ENCODE data around the gene TDP1.
"Not testable (repeated sequence)": the region's sequence is repeated elsewhere in the genome, so short reads cannot be mapped to it uniquely, and the experiment has no call there.

The TDP1 gene

DNA sequence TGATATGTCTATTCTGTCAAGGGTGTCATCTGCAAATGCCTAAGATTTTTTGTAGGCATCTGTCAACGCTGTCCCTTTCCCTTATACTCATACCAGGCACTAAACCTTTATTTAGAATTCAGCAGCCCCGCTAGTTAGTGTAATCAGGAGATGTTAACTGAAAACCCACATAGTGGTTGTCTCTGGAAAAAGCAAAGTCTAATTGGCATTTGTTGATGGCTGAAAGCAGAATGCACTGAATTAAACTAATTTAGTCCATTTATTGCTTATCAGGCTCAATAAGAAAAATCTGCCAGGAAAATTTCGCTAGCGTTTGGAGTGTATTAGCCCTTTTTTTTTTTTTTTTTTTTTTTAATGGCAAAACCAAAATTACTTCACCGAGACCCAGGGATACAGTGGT lies 34.5 kb downstream of the TDP1 start:
- DNase-seq (ENCODE audit: low spot score): no peak

DNA sequence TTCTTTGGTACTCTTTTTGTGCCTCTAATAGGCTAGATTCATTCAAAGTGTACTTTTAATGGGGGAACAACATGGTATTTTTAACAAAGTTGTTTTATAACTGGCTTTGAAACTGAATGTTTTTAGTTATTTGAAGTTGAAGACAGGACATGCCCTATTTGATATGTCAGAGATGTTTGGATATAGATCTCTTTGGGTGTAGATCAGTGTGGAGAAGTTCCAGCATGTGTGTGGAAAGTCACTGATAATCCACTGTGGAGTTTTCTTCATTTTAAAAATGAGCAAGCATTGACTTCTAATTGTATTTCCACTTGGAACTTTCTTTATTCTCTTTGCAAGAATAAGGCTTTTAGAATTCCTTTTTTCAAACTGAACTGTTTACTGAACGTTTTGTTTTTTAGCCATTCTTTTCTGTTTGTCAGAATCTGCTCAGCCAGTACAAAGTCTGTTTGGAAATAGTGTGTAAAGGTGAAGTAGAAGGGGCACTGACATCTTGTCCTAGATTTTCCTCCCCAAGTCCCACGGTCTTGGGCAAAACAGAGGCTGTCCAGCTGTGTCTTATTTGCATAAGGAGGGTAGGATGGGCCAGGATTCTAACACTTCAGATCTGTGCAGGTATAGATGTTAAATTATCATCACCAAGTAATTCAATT lies 35.0 kb downstream of the TDP1 start:
- no peak for DNase-seq (ENCODE audit: low spot score)

DNA sequence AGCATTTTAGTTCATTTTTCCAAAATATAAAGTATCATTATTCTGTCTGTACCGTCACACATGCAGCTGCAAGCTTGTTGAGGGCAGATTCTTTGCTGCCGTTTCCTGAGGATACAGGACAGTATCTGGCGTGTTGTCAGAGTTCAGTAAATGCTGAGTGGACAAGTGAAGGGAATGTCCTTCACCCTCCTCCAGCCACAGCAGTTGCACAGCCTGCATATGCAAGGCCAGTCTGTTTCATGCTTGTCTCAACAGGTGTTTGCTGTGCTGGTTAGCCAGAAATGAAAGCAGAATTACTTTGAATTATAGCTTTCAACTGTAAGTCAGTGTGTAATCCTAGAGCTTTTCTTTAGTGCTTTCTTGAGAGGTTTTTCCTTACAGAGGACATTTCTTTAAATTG lies 36.5 kb downstream of the TDP1 start:
- DNase-seq (ENCODE audit: low spot score): no peak

DNA sequence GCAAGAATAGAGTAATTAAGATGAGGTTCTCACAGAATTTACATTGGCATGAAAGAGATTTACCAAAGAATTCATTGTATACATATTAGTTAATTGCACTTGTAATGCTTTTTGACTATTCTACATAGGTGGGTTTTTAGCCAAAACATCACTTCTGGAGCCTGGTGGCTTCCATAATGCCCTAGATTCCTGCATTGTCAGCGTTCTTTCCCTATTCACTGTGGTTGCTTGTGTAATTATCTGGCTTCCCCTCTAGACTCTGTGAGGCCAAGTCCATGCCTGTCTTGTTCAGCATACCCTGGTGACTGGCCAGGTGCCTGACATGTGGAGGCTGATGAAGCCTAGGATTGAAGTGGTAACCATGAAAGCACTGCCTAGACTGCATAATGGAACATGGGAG lies 41.2 kb downstream of the TDP1 start:
- DNase-seq (ENCODE audit: low spot score): no peak

DNA sequence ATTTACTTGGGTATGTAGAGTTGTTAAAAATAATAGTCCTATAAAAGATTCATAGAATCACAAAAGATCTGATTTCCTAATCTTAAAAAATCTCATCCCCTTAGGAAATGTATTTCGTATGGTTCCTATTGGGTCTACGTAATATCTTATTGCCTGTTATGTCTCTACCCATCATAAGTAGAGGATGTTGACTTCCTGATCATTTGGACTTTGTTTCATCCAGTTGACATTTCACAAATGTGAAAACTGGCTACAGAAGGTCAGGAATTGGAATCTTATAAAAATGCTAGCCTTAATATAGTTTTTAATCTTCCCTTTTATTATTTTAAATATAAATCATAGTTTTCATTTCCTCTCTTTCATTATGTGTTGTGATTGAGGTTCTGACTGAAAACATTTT lies 45.2 kb downstream of the TDP1 start:
- DNase-seq (ENCODE audit: low spot score): no peak

DNA sequence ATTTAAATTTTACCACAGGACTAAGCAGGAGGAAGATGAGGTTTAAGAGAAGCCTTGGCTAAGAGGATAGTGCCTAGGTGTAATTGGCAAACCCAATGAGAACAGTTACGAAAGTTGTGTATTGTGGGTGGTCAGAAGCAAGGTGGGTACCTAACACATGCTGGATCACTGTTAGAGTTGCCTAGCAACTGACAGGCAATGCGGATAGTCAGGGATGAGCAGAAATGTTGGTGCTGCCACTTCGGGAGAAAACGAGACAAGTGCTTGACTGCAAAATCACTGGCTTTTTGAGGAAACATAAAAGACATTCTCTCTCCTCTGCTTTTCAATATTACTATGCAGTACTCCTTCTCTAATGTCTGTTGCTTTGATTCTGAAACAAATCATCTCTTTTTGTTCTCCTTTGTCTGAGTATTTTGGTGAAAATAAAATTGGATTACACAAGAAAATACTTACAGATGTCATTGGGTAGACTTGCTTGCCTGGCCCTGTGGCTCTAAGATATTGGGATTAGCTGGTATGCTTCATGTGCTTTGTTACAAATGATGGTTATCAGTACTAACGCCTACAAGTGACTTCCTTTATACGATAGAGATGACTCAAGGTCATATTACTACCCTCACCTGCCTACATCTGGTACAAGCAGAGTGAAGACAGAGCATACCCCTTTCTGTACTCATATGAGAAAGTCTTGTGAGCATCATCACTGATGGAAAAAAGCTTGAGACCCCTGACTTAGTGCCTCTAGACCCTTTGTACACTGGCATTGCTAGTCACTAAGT lies 48.0 kb downstream of the TDP1 start:
- no peak for DNase-seq (ENCODE audit: low spot score)

DNA sequence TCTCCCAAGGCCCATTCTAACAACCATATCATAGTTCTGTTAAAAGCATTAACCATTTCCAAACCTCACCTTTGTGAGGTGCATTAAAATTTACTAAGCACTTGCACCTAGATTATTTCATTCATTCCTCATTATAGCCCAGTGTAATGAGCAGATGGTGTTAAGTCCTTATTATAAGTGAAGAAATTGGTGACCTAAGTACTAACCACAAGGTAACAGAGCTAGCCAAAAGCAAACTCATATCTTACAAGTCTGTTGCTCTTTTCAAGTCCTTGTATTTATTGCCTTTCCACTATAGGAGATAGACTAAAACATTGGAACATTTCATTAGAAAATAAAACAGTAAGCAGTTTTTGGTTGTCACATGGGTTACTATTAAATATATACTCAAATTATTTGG lies 49.7 kb downstream of the TDP1 start:
- DNase-seq (ENCODE audit: low spot score): no peak

DNA sequence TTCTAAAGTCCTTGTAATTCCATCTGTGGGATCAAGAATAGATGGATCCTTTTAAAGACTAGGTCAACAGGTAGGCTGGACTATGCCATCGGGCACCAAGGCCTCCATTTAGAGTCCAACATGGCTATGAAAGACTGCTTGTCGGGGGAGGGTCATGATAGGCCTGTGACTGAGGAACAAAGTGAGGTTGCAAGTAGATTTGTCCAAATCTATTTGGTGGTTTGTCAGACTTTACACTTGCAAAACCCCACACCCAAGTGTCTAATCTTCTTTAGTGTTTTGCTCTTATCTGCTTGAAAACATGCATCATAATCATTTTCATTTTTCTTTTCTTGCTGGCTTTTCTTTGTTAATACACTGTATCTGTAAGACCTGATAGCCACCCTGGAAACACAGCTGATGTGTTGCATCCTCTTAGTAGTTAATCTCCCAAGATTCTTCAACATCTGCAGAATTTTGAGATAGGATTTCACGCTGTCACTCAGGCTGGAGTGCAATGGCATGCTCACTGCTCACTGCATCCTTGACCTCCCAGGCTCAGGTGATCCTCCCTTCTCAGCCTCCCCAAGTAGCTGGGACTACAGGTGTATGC lies 50.3 kb downstream of the TDP1 start:
- DNase-seq (ENCODE audit: low spot score): no peak

DNA sequence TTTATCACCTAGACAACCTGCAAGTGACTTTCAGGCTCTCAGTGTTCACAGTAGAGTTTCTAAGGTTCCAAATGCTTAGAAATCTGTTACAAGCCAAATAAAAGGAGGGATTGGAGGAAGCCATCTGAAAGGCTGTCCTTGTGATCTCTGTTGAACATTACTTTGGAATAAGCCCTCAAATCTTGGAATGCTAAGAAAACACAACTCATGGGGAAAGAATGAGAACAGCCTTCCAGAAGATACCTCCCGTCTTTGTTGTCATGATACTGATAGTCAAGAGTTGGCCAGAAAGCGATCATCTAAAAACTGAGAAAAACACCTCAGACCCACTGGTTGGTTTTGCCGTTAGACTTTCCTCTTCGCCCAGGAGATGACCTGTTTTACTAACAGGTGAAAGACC lies 61.6 kb downstream of the TDP1 start:
- DNase-seq (ENCODE audit: low spot score): no peak

DNA sequence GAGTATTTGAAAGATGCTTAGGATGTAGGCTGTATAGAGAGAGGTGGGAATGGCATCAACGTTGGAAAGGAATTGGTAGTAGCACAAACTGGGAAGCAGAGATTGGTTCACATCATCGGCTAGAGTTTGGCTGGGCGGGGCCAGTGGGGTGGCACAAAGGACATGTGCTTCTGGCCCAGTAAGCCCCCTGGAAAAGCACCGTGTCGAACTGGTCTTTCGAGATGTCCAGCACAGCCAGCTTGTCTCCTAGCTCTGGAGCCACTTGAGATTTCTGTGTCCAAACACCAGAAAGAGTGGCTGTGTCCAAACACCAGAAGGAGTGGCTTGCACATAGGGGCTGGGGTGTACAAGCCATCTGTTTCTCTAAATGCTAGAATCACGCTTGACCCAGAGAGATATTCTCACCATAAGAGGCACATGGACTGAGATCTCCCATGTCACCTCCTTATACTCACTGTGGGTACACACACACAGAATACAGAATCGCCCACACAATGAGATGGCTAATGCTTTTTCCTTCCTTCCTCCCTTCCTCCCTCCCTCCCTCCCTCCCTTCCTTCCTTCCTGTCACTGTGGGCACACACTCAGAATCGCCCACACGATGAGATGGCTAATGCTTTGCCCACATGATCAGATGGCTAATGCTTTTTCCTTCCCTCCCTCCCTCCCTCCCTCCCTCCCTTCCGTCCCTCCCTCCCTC lies 64.2 kb downstream of the TDP1 start:
- no peak for DNase-seq (ENCODE audit: low spot score)

DNA sequence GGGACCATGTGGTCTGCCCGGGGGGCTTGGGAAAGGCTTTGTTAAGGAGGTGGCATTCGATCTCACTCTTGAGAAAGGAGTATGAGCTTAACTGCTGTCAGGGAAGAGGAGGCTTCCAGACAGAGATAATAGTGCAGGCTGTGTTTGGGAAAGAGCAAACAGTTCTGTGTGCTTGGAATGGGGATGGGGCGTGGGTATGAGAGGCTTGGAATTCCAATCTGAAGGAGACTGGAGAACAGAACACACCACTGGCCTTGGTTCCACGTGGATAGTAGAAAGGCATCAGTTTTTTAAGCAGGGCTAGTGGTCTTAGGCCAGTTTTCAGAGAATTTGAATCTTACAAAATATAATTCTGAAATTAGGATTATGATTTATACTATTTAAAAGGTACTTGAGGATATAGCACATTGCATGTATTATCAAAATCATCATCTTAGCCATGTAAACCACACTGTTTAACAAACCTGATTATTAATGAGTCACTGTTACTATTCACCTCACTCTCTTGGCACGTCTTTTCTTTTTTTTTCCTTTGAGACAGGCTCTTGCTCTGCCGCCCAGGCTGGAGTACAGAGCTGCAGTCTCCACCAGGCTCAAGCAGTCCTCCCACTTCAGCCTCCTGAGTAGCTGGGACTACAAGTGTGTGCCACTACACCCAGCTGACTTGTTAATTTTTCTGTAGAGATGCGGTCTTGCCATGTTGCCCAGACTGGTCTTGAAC lies 67.6 kb downstream of the TDP1 start:
- DNase-seq (ENCODE audit: low spot score): no peak

DNA sequence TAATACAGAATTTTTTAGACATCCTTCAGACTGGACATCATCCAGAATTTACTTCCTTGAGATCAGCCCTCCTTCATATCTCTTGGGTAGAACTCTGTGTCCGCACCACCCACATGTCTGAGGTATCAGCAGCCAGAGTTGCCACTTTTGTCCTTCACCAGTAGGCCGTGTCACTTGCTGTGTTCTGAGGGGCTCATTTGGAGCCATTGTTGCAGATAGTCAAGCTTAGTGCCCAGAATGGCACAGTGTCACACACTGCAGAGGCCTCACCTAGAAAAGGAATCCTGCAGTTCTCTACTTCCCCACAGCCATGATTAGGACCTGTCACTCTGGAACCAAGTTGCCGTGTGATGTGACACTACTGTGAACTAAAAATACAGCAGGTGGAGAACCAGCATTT lies 69.2 kb downstream of the TDP1 start:
- no peak for DNase-seq (ENCODE audit: low spot score)

DNA sequence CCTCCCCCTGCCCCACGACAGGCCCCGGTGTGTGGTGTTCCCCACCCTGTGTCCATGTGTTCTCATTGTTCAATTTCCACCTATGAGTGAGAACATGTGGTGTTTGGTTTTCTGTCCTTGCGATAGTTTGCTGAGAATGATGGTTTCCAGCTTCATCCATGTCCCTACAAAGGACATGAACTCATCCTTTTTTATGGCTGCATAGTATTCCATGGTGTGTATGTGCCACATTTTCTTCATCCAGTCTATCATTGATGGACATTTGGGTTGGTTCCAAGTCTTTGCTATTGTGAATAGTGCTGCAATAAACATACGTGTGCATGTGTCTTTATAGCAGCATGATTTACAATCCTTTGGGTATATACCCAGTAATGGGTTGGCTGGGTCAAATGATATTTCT lies 70.9 kb downstream of the TDP1 start:
- DNase-seq (ENCODE audit: low spot score): not testable (repeated sequence)

DNA sequence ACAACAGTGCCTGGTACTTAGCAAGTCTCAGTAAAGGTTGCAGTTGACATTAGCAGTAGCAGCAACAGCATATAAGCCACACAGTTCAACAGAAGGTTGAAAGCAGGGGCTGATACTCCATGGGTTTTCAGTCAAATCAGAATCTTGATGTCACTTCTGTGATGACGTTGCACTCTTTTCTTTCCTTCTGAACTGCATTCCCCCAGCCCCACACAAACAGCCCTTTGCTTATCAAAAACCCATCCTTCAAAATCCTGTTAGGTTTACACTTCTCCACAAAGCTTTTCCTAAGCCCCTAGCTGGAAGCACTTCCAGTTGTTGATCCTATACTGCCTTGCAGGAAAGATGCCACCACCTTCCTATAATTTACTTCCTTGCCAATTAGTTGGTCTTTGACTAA lies 72.1 kb downstream of the TDP1 start:
- no peak for DNase-seq (ENCODE audit: low spot score)

DNA sequence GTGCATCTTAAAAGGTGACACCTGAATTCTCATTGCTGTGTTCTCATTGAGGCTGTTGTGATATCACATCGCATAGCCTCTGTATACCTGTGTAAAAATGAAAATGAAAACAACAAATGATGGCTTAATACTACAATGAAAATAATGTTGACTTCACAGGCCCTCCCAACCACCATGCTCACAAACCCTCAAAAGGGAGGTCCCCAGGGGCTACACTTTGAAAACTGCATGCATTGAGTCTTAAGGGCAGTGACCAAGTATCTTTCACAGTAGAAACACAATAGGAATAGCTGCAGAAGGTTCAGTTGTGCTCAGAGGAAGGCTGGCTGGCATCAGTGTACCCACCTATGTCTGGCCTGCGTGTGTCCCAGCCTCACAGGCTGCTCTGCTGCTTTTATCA lies 78.4 kb downstream of the TDP1 start:
- DNase-seq (ENCODE audit: low spot score): no peak

DNA sequence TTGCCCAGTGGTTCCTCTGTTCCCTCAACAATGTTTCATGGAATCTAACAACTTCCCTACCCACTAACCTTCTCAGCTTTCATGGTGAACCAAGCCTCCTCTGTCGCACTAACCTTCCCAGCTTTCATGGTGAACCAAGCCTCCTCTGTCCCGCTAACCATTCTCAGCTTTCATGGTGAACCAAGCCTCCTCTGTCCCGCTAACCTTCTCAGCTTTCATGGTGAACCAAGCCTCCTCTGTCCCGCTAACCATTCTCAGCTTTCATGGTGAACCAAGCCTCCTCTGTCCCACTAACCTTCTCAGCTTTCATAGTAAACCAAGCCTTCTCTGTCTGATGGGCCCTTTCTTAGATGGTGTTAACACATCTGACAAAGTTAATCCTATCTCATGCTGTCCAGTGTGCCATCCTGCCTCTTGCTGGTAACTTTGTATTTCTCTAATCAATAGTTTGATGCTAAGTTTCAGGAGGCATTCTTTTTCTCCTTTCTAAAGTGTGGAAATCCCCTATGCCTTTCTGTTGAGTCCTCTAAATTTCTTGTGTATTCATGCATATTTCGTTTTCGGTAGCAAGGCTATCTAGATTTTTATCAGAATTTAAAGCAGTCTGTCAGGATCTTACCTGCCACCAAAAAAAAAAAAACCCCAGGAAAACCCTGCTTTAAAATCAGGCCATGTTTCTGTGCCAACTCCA lies 79.3 kb downstream of the TDP1 start:
- DNase-seq (ENCODE audit: low spot score): no peak

DNA sequence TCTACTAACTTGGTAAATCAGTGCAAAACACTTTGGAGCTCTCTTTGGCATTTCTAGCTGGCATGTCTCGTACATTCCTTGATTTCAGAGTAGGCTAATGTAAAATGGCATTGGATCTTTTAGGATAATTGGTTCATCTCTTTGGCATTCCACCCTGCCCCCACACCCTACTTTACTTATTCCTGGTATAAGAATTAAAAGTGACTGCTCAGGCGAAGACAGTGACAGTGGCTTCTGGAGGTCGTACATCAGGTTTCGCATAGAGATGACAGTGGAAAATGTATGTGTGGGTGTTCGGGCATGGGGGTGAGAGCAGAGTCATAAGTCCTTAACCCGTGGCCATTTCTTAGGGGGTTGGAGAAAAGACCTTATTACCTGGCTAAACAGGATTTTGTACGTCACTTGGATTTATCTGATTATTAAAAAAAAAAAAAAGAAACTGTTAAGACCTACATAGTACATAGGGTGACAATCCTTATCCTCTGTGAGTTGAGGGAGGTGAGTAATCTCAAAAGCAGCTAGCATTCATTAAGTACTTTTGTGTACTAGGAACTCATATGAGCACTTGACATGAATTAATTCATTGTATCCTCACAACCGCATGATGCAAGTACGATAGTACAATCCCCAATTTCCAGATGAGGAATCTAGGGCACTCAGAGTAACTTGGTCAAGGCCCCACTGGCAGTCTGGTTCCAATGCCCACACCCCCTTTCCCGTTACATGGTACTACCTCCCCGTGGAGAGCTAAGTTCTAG lies 83.7 kb downstream of the TDP1 start:
- DNase-seq (ENCODE audit: low spot score): no peak

DNA sequence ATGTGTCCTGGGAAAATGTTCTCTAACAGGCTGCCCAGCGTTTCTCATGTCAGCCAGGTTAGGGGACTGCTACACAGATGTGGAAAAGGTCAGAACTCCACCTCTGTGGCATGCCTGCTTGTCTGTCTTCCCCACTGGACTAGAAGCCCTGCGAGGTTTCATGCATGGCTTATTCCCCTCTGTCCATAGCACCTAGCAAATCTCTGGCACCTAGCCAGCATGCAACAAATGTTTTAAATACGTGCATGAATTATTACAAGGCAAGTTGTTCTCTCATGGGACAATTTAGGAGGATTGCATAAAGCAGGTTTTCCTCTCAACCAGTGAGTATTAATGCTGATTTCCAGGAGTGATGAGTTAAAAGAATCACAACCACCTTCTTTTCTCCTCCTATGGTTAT lies 84.7 kb downstream of the TDP1 start:
- DNase-seq (ENCODE audit: low spot score): no peak

DNA sequence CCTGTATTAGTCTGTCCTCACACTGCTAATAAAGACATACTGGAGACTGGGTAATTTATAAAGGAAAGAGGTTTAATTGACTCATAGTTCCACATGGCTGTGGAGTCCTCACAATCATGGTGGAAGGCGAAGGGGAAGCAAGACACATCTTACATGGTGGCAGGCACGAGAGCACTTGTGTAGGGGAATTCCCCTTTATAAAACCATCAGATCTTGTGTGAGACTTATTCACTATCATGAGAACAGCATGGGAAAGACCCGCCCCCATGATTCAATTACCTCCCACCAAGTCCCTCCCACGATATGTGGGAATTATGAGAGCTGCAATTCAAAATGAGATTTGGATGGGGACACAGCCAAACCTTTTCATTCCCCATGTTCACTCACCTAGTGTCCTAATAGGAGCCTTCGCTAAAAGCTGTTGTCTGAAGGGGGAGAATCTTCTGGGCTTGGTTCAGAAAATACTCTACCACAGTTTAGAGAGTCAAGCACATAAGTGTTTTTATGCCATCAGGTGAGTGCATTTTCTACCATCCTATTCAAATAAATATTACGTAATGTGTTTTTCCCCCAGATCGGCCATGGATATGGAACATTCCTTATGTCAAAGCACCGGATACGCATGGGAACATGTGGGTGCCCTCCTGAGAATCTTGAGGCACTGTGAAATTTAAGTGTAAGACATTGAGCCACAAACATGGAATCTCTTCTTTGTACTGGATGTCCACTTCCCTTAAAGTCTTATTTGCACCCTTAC lies 86.9 kb downstream of the TDP1 start:
- DNase-seq (ENCODE audit: low spot score): no peak

DNA sequence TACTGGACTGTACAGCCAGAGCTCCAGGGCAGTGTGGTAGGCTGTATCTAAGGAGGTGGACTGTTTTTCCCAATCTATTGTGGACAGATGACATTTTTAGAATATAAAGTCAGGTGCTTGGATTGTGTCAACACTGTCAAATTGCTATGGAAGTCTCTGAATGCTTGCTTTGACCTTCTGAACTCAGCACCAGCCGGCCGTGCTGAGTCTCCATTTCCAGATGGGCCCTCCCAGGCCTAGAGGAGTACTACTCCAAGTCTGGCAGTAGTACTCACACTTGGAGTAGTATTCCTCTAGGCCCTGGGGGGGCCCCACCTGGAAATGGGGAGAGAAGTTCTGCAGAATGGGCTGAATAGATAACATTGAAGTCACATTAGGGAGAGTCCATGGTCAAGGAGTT lies 89.9 kb downstream of the TDP1 start:
- DNase-seq (ENCODE audit: low spot score): no peak

All from germinal center (tissue), 1 donor.